GM18499 (cell line): ENCODE results near the gene FLVCR1.
"Not testable (repeated sequence)": the region's sequence is repeated elsewhere in the genome, so short reads cannot be mapped to it uniquely, and the experiment has no call there.

ENCODE experiments used
- ATAC-seq: cut with Tn5 transposase; IDR thresholded peaks from one replicate; pipeline ENCODE4 v1.9.1; 2021; ENCODE audit warnings: moderate number of reproducible peaks; ENCODE audit not compliant: insufficient read depth, unreplicated experiment

FLVCR1 gene

DNA sequence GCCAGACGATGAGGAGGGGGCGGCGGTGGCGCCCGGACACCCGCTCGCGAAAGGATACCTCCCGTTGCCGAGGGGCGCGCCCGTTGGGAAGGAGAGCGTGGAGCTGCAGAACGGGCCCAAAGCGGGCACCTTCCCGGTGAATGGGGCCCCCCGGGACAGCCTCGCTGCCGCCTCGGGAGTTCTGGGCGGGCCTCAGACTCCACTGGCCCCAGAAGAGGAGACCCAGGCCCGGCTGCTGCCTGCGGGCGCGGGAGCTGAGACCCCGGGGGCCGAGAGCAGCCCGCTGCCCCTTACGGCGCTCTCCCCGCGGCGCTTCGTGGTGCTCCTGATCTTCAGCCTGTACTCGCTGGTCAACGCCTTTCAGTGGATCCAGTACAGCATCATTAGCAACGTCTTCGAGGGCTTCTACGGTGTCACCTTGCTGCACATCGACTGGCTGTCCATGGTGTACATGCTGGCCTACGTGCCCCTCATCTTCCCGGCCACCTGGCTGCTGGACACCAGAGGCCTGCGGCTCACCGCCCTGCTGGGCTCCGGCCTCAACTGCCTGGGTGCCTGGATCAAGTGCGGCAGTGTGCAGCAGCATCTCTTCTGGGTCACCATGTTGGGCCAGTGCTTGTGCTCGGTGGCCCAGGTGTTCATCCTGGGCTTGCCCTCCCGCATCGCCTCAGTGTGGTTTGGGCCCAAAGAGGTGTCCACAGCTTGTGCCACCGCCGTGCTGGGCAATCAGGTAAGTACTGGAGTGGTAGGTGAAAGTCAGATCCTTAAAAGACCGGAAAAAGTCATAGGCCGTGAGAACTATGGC, 588 bp downstream of the FLVCR1 start:
- peak; percentile 5 for ATAC-seq

DNA sequence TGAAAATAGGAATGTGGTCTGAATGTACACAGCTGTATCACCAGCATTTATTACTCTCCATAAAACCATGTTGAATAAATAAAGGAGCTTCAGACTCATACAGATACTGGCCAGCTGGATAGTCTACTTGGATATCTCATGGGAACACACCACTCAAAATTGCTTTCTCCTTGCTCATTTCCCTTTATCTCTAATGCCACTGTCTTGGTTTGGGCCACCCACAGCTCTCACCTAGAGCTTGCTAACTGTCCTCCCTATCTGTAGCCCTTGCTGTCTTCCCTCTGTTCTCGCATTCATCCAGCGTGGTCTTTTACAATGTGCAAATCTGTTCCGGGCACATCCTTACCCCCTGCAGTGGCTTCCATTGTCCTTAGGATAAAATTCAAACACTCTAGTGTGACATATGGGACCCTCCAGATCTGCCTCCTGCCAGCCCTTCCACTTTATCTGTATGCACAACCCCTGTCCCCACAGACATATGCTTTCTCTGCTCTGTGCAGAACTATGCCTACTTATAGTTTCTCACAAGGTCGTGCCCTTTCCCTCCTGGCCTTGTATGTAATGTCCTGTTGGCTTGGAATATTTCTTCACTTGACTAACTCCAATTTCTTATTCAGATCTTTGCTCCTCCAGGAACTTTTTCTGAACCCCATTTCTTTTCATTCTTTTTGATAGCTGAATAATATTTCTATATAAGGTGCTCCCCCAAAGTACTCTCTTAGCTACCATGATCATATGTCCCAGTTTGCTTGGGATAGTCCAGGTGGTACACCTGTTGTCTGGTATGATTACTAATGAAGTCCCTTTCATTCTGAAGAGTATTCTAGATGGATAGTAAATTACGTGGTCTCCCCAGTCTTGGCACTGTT, 2.9 kb downstream of the FLVCR1 start:
- no peak for ATAC-seq

DNA sequence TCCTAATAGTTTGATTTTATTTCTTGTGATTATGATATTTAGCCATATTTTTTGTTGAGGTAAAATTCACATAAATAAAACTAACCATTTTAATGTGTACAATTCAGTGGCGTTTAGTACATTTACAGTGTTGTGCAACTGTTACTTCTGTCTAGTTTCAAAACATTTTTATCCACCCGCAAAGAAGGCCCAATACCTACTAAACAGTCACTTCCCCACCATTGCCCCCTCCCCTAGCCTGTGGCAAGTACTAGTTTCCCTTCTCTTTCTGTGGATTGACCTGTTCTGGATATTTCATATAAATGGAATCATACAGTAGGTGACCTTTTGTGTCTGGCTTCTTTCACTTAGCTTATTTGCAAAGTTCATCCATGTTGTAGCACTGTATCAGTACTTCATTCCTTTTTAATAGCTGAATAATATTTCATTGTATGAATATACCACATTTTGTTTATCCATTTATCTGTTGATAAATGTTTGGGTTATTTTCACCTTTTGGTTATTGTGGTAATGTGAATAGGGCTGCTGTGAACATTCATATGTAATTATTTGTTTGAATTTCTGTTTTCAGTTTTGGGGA, 4.1 kb downstream of the FLVCR1 start:
- no peak for ATAC-seq

DNA sequence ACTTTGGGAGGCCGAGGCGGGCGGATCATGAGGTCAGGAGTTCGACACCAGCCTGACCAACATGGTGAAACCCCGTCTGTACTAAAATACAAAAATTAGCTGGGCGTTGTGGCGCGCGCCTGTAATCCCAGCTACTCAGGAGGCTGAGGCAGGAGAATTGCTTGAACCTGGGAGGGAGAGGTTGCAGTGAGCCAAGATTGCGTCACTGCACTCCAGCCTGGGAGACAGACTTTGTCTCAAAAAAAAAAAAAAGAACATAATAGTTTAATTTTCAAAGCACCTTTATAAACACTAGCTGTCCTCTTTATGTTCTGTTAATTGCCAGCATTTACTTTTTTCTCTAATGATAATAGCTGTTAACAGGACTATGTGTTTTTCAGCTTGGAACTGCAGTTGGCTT, 5.3 kb downstream of the FLVCR1 start:
- ATAC-seq = not testable (repeated sequence)

DNA sequence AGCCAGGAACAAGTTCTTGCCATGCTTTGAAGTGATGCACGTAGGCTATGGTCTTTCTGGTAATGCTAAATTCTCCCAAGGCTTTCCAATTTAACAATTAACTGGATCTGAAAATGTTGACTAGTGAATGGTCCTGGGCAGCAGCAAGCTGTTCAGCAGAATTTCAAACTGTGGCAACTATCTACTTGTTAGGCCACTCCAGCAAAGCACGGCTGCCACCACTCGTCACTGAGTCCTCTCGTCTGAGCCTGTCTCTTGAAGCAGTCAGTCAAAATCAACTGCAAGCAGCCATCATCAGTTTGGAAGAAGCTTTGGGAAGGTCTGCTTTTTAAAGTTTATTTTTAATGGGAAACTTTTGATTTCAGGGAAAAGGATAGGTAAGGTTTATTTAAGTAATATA, 6.1 kb downstream of the FLVCR1 start:
- no peak for ATAC-seq

DNA sequence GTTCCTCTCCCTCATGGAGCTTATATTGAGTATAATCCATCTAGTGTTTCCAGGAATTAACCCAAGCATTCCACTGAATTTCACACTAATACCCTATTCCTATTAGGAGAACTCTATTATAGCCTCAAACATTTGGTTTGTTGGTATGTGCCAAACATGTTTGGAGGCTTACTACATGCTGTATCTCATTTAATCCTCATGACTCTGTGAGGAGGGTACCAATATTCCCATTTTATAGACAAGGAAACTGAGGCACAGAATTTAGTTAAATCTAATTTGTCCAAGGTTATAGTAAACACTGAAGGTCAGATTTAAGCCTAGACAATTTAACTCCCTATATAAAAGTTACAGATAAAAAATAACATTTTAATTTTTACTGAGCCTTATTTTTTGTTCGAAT, 9.1 kb downstream of the FLVCR1 start:
- no peak for ATAC-seq

DNA sequence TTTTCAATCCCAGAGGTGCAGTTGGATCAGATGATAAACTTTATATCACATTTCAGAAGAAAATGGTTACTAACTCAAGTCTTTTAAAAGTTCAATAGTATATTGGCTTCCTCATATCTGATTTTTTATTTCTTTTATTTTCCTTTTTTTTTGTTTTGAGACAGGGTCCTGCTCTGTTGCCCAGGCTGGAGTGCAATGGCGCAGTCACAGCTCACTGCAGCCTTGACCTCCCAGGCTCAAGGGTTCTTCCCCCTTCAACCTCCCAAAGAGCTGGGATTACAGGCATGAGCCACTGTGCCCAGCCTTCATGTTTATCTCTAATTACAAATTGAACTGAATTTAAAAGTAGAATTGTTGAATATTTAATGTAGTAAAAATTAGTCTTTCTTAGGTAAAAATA, 13.9 kb downstream of the FLVCR1 start:
- ATAC-seq = no peak

DNA sequence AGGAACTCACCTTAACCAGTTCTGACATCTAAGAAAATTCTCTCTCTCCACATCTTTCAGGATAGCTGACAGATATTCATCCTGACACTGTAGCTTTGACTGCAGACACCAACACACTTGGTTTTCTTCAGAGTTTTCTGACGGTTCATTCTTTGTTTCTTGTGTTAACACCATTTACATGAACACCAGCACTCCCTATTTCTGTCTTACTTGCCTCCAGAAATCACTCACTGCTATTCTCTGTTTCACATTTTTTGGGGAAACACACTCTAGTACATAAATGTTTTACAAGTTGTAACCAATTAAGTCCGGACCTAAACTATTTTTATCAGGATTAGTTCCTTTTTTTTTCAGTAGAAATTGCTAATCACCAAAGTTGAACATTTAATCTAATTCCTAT, 15.4 kb downstream of the FLVCR1 start:
- ATAC-seq = no peak

DNA sequence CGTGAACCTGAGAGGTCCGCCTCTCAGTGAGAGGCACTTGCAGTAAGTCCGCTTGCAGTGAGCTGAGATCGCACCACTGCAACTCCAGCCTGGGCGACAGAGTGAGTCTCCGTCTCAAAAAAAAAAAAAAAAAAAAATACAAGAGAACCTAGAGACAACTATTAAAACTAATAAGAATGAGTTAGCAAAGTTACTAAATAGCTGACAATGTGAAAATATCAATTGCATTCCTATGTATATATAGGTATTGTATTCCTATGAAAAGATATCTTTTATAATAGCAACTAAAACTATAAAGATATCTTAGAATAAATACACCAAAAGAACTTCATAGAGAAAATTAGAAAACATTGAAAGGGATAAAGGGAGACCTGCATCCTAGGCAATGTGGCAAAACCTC, 20.3 kb downstream of the FLVCR1 start:
- no peak for ATAC-seq

DNA sequence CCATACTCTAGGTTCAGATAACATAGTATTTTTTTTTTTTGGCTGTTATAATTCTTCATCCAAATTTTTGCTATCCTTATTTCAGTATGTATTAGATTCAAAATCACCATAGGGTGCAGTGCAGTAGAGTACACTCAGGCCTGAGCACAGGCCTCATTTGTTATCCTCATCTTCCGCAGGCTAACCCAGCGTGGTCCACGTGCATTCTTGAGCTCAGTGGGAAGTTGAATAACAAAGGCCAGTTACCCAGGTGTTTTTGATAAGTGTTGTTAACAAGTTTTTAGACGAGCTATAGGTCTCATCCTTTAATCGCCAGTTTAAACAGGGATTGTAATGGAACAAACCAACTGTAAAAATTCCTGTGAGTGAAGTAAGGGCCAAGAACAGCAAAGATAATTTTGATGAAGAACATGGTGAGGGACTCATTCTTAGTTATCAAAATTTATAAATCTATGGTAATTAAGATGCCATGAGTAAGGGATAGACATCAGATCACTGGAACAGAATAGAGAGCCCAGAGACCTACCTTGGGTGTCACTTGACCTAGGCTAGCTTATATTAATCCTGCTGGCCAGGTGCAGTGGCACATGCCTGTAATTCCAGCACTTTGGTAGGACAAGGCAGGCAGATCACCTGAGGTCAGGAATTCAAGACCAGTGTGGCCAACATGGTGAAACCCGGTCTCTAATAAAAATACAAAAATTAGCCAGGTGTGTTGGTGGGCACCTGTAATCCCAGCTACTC, 22.0 kb downstream of the FLVCR1 start:
- no peak for ATAC-seq

DNA sequence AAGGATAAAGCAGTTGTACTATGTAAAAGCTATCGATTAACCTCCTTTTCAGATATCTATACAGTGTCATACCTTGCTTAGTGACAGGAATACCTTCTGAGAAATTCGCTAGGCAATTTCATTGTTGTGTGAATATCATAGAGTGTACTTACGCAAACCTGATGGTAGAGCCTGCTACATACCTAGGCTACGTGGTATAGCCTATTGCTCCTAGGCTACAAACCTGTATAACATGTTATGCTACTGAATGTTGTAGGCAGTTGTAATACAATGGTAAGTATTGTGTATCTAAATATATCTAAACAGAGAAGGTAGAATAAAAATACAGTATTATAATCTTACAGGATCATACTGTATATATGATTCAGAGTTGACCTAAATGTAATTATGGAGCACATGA, 26.5 kb downstream of the FLVCR1 start:
- no peak for ATAC-seq

DNA sequence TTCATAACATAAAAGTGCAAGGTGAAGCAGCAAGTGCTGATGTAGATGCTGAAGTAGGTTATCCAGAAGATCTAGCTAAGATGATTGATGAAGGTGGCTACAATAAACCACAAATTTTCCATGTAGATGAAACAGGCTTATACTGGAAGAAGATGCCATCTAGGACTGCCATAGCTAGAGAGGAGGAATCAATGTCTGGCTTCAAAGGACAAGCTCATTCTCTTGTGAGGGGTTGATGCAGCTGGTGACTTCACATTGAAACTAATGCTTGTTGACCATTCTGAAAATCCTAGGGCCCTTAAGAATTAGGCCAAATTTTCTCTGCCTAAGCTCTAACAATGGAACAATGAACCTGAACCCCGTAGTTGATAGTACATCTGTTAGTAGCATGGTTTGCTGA, 34.0 kb downstream of the FLVCR1 start:
- no peak for ATAC-seq

DNA sequence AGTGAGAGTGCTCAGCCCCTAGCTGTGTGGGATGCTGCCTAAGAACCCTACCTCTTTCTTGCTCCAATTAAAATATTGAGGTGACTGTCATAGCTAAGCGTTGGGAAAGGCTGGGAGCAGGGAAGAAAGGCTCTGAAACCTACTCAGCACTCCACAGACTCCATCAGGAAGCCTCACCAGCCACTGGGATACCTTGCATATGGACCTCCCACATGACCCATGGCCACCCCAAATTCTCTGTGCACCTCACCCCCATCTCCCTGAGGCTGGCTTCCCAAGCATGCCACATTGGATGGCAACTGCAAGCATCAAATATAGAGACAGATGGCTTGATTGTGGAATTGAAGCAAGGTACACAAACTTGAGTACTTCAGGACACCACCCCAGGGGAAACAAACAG, 41.8 kb downstream of the FLVCR1 start:
- no peak for ATAC-seq

DNA sequence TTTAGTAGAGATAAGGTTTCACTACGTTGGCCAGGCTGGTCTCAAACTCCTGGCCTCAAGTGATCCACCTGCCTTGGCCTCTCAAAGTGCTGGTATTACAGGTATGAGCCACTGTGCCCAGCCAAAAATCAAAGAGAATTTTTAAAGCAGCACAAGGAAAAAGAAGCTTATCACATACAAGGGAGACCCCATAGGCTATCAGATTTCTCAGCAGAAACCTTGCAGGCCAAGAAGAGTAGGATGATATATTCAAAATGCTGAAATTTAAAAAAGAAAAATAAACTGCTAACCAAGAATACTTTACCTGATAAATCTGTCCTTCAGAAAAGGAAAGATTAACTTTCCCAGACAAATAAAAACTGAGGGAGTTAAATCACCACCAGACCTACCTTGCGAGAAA, 43.2 kb downstream of the FLVCR1 start:
- no peak for ATAC-seq

DNA sequence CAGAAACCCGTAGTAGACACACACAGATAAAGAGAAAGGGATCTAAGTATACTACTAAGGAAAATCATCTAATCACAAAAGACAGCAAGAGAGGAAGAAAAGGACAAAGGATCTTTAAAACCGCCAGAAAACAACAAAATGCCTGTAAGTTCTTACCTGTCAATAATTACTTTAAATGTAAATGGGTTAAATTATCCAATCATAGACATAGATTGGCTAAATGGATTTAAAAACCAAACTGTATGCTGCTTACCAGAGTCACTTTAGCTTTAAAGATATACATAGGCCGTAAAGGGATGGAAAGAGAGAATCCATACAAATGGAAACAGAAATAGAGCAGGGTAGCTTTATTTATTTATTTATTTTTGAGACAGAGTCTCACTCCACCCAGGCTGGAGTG, 44.0 kb downstream of the FLVCR1 start:
- no peak for ATAC-seq

DNA sequence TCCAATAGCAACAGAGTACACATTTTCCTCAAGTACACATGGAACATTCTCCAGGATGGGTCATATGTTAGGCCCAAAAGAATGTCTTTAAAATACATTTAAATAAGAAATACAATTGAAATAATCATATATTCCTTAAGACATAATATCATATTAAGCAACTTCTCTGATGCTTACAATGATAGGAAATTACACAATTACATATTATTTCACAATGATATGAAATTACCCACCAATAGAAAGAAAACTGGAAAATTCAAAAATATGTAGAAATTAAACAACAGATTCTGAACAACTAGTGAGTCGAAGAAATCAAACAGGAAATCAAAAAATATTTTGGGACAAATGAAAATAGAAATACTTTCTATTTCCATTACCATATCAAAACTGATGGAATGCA, 45.6 kb downstream of the FLVCR1 start:
- no peak for ATAC-seq

DNA sequence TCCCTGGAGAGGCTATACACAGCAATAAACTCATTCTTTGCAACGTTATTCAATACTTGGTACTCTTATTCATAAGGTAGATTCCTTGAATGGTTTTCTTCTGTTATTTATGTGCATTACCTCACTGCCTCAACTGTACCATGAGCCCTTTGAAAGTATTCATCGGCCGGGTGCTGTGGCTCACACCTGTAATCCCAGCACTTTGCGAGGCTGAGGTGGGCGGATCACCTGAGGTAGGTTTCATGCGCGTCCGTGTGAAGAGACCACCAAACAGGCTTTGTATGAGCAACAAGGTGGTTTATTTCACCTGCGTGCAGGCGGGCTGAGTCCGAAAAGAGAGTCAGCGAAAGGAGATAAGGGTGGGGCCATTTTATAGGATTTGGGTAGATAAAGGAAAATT, 50.0 kb downstream of the FLVCR1 start:
- ATAC-seq = not testable (repeated sequence)

DNA sequence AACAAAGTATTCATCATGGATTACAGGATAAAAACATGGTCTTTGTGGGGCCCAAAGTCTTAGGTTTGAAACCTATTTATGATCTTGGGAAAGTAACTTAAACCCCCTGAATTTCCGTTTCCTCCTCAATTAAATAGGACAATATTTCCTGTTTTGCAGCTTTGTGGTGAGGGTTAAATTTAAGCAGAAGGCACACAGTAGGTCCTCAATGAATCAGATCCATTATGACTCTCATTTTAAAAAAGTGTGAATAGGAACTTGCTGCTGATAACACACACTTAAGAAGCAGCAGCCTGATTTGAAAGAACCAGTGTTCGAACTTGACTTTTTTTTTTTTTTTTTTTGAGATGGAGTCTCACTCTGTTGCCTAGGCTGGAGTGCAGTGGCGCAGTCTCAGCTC, 50.9 kb downstream of the FLVCR1 start:
- ATAC-seq = no peak

DNA sequence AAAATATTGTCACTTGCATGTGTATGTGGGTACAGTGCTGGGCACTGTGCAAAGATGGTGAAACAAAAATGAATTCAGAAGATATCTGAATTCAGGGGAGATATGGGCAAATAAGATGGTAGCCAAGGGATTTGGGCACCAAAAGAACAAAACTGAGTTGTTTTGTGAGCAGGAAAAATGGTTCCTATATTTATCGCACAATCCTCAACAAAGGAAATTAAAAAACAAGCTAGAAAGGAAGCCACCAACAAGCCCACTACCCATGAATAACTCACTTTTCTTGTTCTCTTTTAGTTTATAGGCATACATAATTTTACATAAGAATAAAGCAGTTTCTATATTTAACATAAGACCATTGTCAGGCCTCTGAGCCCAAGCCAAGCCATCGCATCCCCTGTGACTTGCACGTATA, 51.6 kb downstream of the FLVCR1 start:
- no peak for ATAC-seq

DNA sequence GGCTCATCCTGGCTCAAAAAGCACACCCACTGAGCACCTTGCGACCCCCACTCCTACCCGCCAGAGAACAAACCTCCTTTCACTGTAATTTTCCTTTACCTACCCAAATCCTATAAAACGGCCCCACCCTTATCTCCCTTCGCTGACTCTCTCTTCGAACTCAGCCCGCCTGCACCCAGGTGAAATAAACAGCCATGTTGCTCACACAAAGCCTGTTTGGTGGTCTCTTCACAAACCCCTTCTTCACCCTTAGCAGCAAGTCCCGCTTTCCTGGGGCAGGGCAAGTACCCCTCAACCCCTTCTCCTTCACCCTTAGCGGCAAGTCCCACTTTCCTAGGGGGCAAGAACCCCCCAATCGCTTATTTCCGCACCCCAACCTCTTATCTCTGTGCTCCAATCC, 52.1 kb downstream of the FLVCR1 start:
- ATAC-seq = not testable (repeated sequence)

DNA sequence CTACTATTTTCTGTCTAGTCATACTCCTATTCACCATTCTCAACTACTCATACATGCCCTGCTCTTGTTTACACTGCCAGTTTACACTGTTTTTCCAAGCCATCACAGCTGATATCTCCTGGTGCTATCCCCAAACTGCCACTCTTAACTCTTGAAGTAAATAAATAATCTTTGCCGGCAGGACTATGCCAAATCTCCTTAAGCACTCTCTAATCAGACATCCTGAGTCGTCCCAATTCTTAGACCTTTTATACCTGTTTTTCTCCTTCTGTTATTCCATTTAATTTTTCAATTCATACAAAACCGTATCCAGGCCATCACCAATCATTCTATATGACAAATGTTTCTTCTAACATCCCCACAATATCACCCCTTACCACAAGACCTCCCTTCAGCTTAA, 55.6 kb downstream of the FLVCR1 start:
- not testable (repeated sequence) for ATAC-seq
